Spleen (tissue), 11 donors: ENCODE data around the gene CNTNAP5. TPM values are rescaled to one million over a fixed set of nuclear protein-coding genes. Genes with fewer than 3 reads are reported as not detected.

Source experiments
- DNase-seq: peaks from one replicate; pipeline ENCODE4 v3.0.0-alpha.2; 2020
- H3K27ac ChIP-seq, 8 donors: fragments of 200-600 bp; sonication (generic) in 7 of 8; 1 replicate in 4 of 8; 2 replicates in 4 of 8; pipeline versions ENCODE4 v1.5.0 to v1.8.0; 2016 to 2021; ENCODE audit warnings: inconsistent platforms in 4 of 8, mild to moderate bottlenecking in 4 of 8, moderate library complexity in 1 of 8
- H3K27me3 ChIP-seq, 7 donors: fragments of 200-600 bp; sonication (generic) in 6 of 7; replicated peaks in 1 of 7; 1 replicate in 4 of 7; 2 replicates in 3 of 7; pipeline versions ENCODE4 v1.5.0 to v1.8.0; 2016 to 2021; ENCODE audit warnings: inconsistent platforms in 3 of 7, mild to moderate bottlenecking in 1 of 7
- H3K36me3 ChIP-seq, 6 donors: fragments of 200-600 bp; sonication (generic) in 5 of 6; 1 replicate in 4 of 6; 2 replicates in 2 of 6; pipeline versions ENCODE4 v1.5.0 to v1.8.0; 2016 to 2021; ENCODE audit warnings: inconsistent platforms in 2 of 6
- H3K4me1 ChIP-seq, 6 donors: fragments of 200-600 bp; sonication (generic) in 5 of 6; 1 replicate in 3 of 6; 2 replicates in 3 of 6; pipeline versions ENCODE4 v1.5.0 to v1.8.0; 2016 to 2021; ENCODE audit warnings: inconsistent platforms in 3 of 6
- H3K4me3 ChIP-seq, 8 donors: fragments of 200-600 bp; sonication (generic) in 7 of 8; 1 replicate in 4 of 8; 2 replicates in 4 of 8; pipeline versions ENCODE4 v1.5.0 to v1.8.0; 2016 to 2021; ENCODE audit warnings: inconsistent platforms in 4 of 8, mild to moderate bottlenecking in 4 of 8, moderate library complexity in 2 of 8
- H3K9me3 ChIP-seq, 8 donors: fragments of 200-600 bp; sonication (generic) in 7 of 8; 1 replicate in 4 of 8; 2 replicates in 4 of 8; pipeline versions ENCODE4 v1.5.0 to v1.8.0; 2016 to 2021; ENCODE audit warnings: inconsistent platforms in 4 of 8
- POLR2A ChIP-seq, 3 donors: fragments of 450-650 bp; IDR thresholded peaks; one replicate each; pipeline ENCODE4 v1.5.1; 2017; ENCODE audit warnings: antibody characterized with exemption in 3 of 3, mild to moderate bottlenecking in 1 of 3
- POLR2AphosphoS5 ChIP-seq, 3 donors: sonication (generic); formaldehyde crosslinking; IDR thresholded peaks; one replicate each; pipeline ENCODE4 v1.5.1; 2017; ENCODE audit warnings: antibody characterized with exemption in 3 of 3
- WGBS, 5 donors: extraction: QIAGEN DNeasy Blood & Tissue Kit in 3 of 5; methylation state at CpG; one replicate each; pipeline versions ENCODE4 v1.1.5 to v1.1.7; 2013 to 2018; 5-methylcytosine and 5-hydroxymethylcytosine counted together
- intact Hi-C: fragments of 100-400 bp; cut with DNase I; formaldehyde crosslinking; loops from one replicate; pipeline ENCODE4 v1.15.0; 2023; ENCODE audit warnings: low total_unique reads
- polyA plus RNA-seq, 3 donors: library from polyadenylated mRNA; stranded (reverse); fragments of 200-250 nt; gene quantifications; one replicate each; pipeline ENCODE4 v1.2.1, GENCODE V29; 2013
- total RNA-seq, 7 donors: library from RNA; depleted of rRNA in 3 of 7; stranded (reverse); fragments of >200 nt in 3 of 7; fragmentation: NEBNext Ultra II Directional in 4 of 7; extraction: Animal tissue kit (Norgen Biotek cat#: 25700) in 4 of 7; gene quantifications; one replicate each; pipeline versions ENCODE4 v1.1.0 to v1.2.1, GENCODE V29; 2016 to 2021
- TF ChIP-seq, protein P1 (sequence below), 11 experiments: fragments of 200-600 bp in 7 of 11; fragments of 450-650 bp in 4 of 11; sonication (generic) in 4 of 11; IDR thresholded peaks in 8 of 11; conservative IDR thresholded peaks in 3 of 11; 1 replicate in 7 of 11; 2 replicates in 4 of 11; pipeline versions ENCODE4 v1.4.0 to v1.8.0; 2016 to 2021; ENCODE audit warnings: antibody characterized with exemption in 11 of 11, inconsistent platforms in 4 of 11, mild to moderate bottlenecking in 1 of 11
- donor health status: healthy with polysubstance abuse.
- donor health status: DM: no; HTN: no; CAD: no; lungs with moderate emphysema.
- donor health status: DM: no; HTN: no; CAD: no.
- donor health status: Bipolar disorder and iron deficiency.
- donor health status: healthy.
- donor health status: DM: no; HTN: no; CAD: no.
- donor health status: DM: yes; HTN: yes; CAD: no.

The CNTNAP5 gene
- total and polyA plus RNA-seq, 10 donors = 0.18 TPM; not detected in 9

DNA sequence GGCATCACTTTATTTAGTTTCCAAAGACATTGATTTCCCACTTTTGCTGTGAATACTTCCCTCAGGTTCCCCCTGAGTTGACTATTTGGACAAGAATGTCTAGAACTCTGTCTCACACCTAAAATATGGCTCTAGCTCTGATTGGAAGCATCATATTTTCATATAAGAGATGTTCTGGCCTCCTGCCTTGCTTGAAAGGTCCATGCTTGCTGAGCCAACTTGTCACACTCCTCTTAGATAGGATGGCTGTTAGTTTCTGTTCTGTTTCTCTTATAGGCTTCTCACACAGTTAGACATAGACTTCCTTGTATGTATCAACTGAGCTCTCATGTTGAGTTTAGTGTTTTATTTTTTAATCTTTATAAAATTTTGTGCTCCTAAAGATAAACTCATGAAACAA is 87.1 kb downstream of the CNTNAP5 start:
- TF ChIP-seq, protein P1, sequence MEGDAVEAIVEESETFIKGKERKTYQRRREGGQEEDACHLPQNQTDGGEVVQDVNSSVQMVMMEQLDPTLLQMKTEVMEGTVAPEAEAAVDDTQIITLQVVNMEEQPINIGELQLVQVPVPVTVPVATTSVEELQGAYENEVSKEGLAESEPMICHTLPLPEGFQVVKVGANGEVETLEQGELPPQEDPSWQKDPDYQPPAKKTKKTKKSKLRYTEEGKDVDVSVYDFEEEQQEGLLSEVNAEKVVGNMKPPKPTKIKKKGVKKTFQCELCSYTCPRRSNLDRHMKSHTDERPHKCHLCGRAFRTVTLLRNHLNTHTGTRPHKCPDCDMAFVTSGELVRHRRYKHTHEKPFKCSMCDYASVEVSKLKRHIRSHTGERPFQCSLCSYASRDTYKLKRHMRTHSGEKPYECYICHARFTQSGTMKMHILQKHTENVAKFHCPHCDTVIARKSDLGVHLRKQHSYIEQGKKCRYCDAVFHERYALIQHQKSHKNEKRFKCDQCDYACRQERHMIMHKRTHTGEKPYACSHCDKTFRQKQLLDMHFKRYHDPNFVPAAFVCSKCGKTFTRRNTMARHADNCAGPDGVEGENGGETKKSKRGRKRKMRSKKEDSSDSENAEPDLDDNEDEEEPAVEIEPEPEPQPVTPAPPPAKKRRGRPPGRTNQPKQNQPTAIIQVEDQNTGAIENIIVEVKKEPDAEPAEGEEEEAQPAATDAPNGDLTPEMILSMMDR (IDR thresholded peaks at IDR 0.05 in 8 of 11, conservative IDR thresholded peaks at IDR 0.05 in 3 of 11) = no peak
- TF ChIP-seq POLR2A (IDR thresholded peaks at IDR 0.05) (no peak), POLR2AphosphoS5 (IDR thresholded peaks at IDR 0.05) (no peak)
- intact Hi-C loops = no loop called here
- no peak for DNase-seq
- Histone ChIP-seq H3K4me1 (no peaks in the 10 kb centered on the region), H3K27me3 (no peaks in the 10 kb centered on the region), H3K36me3 (no peaks in the 10 kb centered on the region), H3K27ac (no peak overlapping the region), H3K4me3 (no peak overlapping the region), H3K9me3 (peaks cover 0 to 3% (median 0%) of the 10 kb centered on the region in 8 donors)

DNA sequence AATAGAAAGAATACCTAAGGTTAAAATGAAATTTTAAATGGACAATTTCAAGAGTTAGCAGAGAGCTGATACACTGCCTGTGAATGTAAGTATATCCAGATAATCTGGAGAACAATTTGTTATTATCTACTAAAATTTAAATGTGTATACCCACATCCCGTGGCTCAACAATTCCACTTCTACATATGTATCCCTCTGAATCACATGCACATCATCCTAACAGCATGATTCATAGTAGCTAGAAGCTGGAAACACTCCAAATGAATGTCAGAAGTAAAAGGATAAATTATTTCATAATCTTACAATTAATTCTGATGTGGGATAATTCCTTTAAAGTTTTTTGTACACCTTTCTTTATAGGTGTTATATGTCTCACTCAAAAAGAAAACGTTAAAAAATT is 87.9 kb downstream of the CNTNAP5 start:
- TF ChIP-seq POLR2A (IDR thresholded peaks at IDR 0.05) (no peak), POLR2AphosphoS5 (IDR thresholded peaks at IDR 0.05) (no peak)
- TF ChIP-seq, protein P1 (IDR thresholded peaks at IDR 0.05 in 8 of 11, conservative IDR thresholded peaks at IDR 0.05 in 3 of 11) = no peak
- Histone ChIP-seq H3K27ac (no peak overlapping the region), H3K9me3 (peaks cover 0 to 3% (median 0%) of the 10 kb centered on the region in 8 donors), H3K27me3 (no peaks in the 10 kb centered on the region), H3K36me3 (no peaks in the 10 kb centered on the region), H3K4me3 (no peak overlapping the region), H3K4me1 (no peaks in the 10 kb centered on the region)
- 44 to 65% (median 55%) methylated on average over 2 of the region's 2 CpGs for WGBS, 5 donors
- intact Hi-C loops = no loop called here
- no peak for DNase-seq

DNA sequence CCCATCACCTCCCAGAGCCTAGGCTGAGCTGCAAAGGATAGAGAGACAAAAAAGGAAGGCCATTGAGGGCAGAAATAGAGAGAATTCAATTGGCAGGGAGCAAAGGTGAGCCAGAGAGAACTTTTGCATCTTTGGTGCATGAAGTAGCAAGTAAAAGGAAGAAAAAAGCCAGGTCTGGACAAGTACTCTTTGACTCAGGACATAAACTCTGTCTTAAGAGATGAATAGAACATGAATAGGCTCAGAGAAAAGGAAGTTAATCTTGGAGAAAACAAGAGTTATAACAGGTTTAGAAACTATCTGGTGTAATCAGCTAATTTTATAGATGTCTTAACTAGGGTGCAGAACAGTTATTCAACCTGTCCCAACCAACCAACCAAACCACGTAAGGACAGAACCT is 95.2 kb downstream of the CNTNAP5 start:
- Histone ChIP-seq H3K4me1 (no peaks in the 10 kb centered on the region), H3K27ac (no peak overlapping the region), H3K27me3 (no peaks in the 10 kb centered on the region), H3K36me3 (no peaks in the 10 kb centered on the region), H3K9me3 (peaks cover 0 to 17% (median 2%) of the 10 kb centered on the region in 8 donors), H3K4me3 (no peak overlapping the region)
- intact Hi-C loops = no loop called here
- WGBS, 5 donors = 88 to 97% (median 94%) methylated on average over 1 of the region's 1 CpG
- TF ChIP-seq, protein P1 (IDR thresholded peaks at IDR 0.05 in 8 of 11, conservative IDR thresholded peaks at IDR 0.05 in 3 of 11) = no peak
- TF ChIP-seq POLR2A (IDR thresholded peaks at IDR 0.05) (no peak), POLR2AphosphoS5 (IDR thresholded peaks at IDR 0.05) (no peak)
- no peak for DNase-seq

DNA sequence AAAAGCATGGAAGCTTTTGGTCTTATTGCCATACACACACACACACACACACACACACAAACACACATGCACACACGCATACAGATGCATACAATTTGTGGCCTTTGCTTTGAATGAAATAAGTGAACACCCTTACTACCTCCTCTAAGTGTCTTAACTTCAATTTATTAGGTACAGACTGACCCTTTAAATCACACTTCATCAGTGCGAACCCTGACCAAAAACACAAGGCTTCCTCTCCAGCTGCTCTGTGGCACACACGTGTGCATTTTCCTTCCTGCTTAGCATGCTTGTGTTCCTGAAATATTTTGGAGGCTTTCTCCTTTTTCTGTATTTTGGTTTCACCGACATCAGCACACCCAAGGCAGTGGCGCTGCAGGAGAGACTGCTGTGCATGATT is 96.0 kb downstream of the CNTNAP5 start:
- H3K27ac ChIP-seq = no peak overlapping the region
- no peak overlapping the region for H3K4me3 ChIP-seq
- peaks cover 0 to 17% (median 2%) of the 10 kb centered on the region in 8 donors for H3K9me3 ChIP-seq
- 80 to 86% (median 85%) methylated on average over 5 of the region's 5 CpGs for WGBS, 5 donors
- intact Hi-C loops = no loop called here
- DNase-seq = no peak
- no peaks in the 10 kb centered on the region for H3K4me1 ChIP-seq
- TF ChIP-seq POLR2A (IDR thresholded peaks at IDR 0.05) = no peak
- TF ChIP-seq, protein P1 (IDR thresholded peaks at IDR 0.05 in 8 of 11, conservative IDR thresholded peaks at IDR 0.05 in 3 of 11) = no peak
- no peak for TF ChIP-seq POLR2AphosphoS5 (IDR thresholded peaks at IDR 0.05)
- no peaks in the 10 kb centered on the region for H3K27me3 ChIP-seq
- H3K36me3 ChIP-seq = no peaks in the 10 kb centered on the region
